Sigmoid colon (tissue), 4 donors: ENCODE results near the gene SEC16A.
"Not testable (repeated sequence)": the region's sequence is repeated elsewhere in the genome, so short reads cannot be mapped to it uniquely, and the experiment has no call there.

Experiments used
- CTCF ChIP-seq, 4 experiments: fragments of 450-650 bp in 3 of 4; fragments of 200-600 bp in 1 of 4; IDR thresholded peaks; one replicate each; pipeline ENCODE4 v1.5.1; 2016 to 2019; ENCODE audit warnings: antibody characterized with exemption in 4 of 4, mild to moderate bottlenecking in 3 of 4, moderate library complexity in 2 of 4
- POLR2A ChIP-seq, 2 donors: fragments of 450-650 bp; IDR thresholded peaks; one replicate each; pipeline ENCODE4 v1.6.1; 2016; ENCODE audit warnings: antibody characterized with exemption in 2 of 2, mild to moderate bottlenecking in 2 of 2, moderate library complexity in 2 of 2
- POLR2AphosphoS5 ChIP-seq, 4 donors: sonication (generic); formaldehyde crosslinking; IDR thresholded peaks; one replicate each; pipeline ENCODE4 v1.6.1; 2017; ENCODE audit warnings: antibody characterized with exemption in 4 of 4

- TF ChIP-seq CTCF, POLR2A, POLR2AphosphoS5 (IDR thresholded peaks at IDR 0.05): not testable (repeated sequence)
Observed at GRCh38 chr9:136425367-136425766, 57.5 kb downstream of the SEC16A start.
